Measurements from ENCODE around the gene MYO1G. TPM values are rescaled to one million over a fixed set of nuclear protein-coding genes. Genes with fewer than 3 reads are reported as not detected.

Gene MYO1G
- total RNA-seq, 2 donors from 2014 or later: 0.11 to 0.33 TPM

GRCh38 chr7:44918029-44918428 is 60.8 kb downstream of the MYO1G start:
- TF ChIP-seq CTCF (conservative IDR thresholded peaks at IDR 0.05): no peak
- Mint-ChIP-seq H3K4me1 (peaks cover 2% of the 10 kb centered on the region), H3K4me3 (no peak overlapping the region), H3K9me3 (peaks cover 4% of the 10 kb centered on the region), H3K27me3 (ENCODE audit: insufficient read depth) (peaks cover 17% of the 10 kb centered on the region), H3K36me3 (ENCODE audit: low read depth) (no peaks in the 10 kb centered on the region), H3K27ac (no peak overlapping the region)
- H3K27ac ChIP-seq (ENCODE audit: low read depth, low read length): no peak overlapping the region
- no peaks in the 10 kb centered on the region for H3K36me3 ChIP-seq (ENCODE audit: control insufficient read depth, insufficient read depth, low read length)
- no peak overlapping the region for H3K4me3 ChIP-seq (ENCODE audit: low read length)
- no peaks in the 10 kb centered on the region for H3K27me3 ChIP-seq (ENCODE audit: control insufficient read depth, insufficient read depth, low read length, poor library complexity, severe bottlenecking)
- peaks cover 5% of the 10 kb centered on the region for H3K9me3 ChIP-seq (ENCODE audit: control insufficient read depth, low read length)
- H3K4me1 ChIP-seq (ENCODE audit: control insufficient read depth, insufficient read depth, low read length): no peaks in the 10 kb centered on the region
- DNase-seq: no peak
- H3K9ac ChIP-seq (ENCODE audit: extremely low read depth, low read length, poor library complexity, severe bottlenecking): no peak overlapping the region

- Mint-ChIP-seq H3K27ac (no peak overlapping the region), H3K4me3 (no peak overlapping the region), H3K36me3 (ENCODE audit: low read depth) (no peaks in the 10 kb centered on the region), H3K9me3 (peaks cover 3% of the 10 kb centered on the region), H3K4me1 (peaks cover 5% of the 10 kb centered on the region), H3K27me3 (ENCODE audit: insufficient read depth) (peaks cover 17% of the 10 kb centered on the region)
- no peak overlapping the region for H3K4me3 ChIP-seq (ENCODE audit: low read length)
- H3K9me3 ChIP-seq (ENCODE audit: control insufficient read depth, low read length): peaks cover 4% of the 10 kb centered on the region
- no peaks in the 10 kb centered on the region for H3K27me3 ChIP-seq (ENCODE audit: control insufficient read depth, insufficient read depth, low read length, poor library complexity, severe bottlenecking)
- no peak overlapping the region for H3K9ac ChIP-seq (ENCODE audit: extremely low read depth, low read length, poor library complexity, severe bottlenecking)
- 86 to 91% methylated on average over 2 of the region's 2 CpGs for WGBS, 2 experiments (ENCODE audit: insufficient coverage in 1 of 2, insufficient read length in 1 of 2)
- no peak overlapping the region for H3K27ac ChIP-seq (ENCODE audit: low read depth, low read length)
- no peak for TF ChIP-seq CTCF (conservative IDR thresholded peaks at IDR 0.05)
- no peak for DNase-seq
- H3K4me1 ChIP-seq (ENCODE audit: control insufficient read depth, insufficient read depth, low read length): no peaks in the 10 kb centered on the region
- no peaks in the 10 kb centered on the region for H3K36me3 ChIP-seq (ENCODE audit: control insufficient read depth, insufficient read depth, low read length)
Observed at GRCh38 chr7:44917465-44917864, 61.4 kb downstream of the MYO1G start.

GRCh38 chr7:44914992-44915607 is 63.7 kb downstream of the MYO1G start:
- no peak overlapping the region for H3K4me3 ChIP-seq (ENCODE audit: low read length)
- no peaks in the 10 kb centered on the region for H3K36me3 Mint-ChIP-seq (ENCODE audit: low read depth)
- H3K4me3 Mint-ChIP-seq: no peak overlapping the region
- no peaks in the 10 kb centered on the region for H3K27me3 ChIP-seq (ENCODE audit: control insufficient read depth, insufficient read depth, low read length, poor library complexity, severe bottlenecking)
- peaks cover 5% of the 10 kb centered on the region for H3K4me1 Mint-ChIP-seq
- no peaks in the 10 kb centered on the region for H3K36me3 ChIP-seq (ENCODE audit: control insufficient read depth, insufficient read depth, low read length)
- H3K9me3 ChIP-seq (ENCODE audit: control insufficient read depth, low read length): no peaks in the 10 kb centered on the region
- no peak overlapping the region for H3K9ac ChIP-seq (ENCODE audit: extremely low read depth, low read length, poor library complexity, severe bottlenecking)
- no peak for TF ChIP-seq CTCF (conservative IDR thresholded peaks at IDR 0.05)
- no peaks in the 10 kb centered on the region for H3K4me1 ChIP-seq (ENCODE audit: control insufficient read depth, insufficient read depth, low read length)
- peaks cover 15% of the 10 kb centered on the region for H3K27me3 Mint-ChIP-seq (ENCODE audit: insufficient read depth)
- WGBS, 2 experiments (ENCODE audit: insufficient coverage in 1 of 2, insufficient read length in 1 of 2): 94 to 95% methylated on average over 3 to 9 of the region's 10 CpGs
- H3K27ac Mint-ChIP-seq: no peak overlapping the region
- DNase-seq: no peak
- no peaks in the 10 kb centered on the region for H3K9me3 Mint-ChIP-seq
- no peak overlapping the region for H3K27ac ChIP-seq (ENCODE audit: low read depth, low read length)
